Measurements from ENCODE around the gene S100A3.

DNA sequence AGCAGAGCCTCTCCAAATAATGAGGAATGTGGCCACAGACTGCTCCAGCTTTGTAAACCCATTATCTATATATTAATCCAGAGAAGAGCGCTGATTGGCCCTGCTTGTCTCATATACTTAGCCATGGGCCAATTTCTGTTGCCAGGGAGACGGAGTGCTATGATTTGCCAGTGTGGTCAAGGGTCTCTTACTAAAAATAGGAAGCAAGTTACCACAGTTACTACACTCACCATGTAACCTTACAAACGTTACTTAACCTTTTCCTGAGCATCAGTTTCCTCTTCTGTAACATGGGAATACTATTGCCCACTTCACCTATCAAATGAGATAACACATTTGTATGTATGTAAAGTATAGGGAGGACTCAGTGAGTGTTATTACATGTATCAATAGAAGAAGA, 24.3 kb upstream of the S100A3 start:
- TF ChIP-seq CTCF (IDR thresholded peaks at IDR 0.05) (no peak), POLR2A (IDR thresholded peaks at IDR 0.05) (no peak)

Measured in tibial nerve (tissue), 3 donors.